HTR-8/SVneo (cell line): Measurements from ENCODE around the gene SLC4A5.
A peak's percentile ranks its signal among the peaks of the same experiment; 100 is the strongest.

Experiments used
- DNase-seq: peaks from one replicate; pipeline ENCODE4 v3.0.0; 2011; ENCODE audit warnings: low spot score, mixed read lengths; ENCODE audit not compliant: insufficient read length
- FAIRE-seq: peaks from 2 replicates; lab custom pipeline; 2011; peaks lifted over from hg19 to GRCh38; lab: Jason Lieb, UNC

Gene SLC4A5

GRCh38 chr2:74181739-74182138 lies 161.5 kb downstream of the SLC4A5 start:
- DNase-seq = no peak
- no peak for FAIRE-seq

- DNase-seq (no peak), FAIRE-seq (no peak)
These were observed 164.0 kb downstream of the SLC4A5 start for GRCh38 chr2:74179063-74179865.

- DNase-seq = peak; percentile 97
- FAIRE-seq = peak; percentile 92
These were observed 164.8 kb downstream of the SLC4A5 start, which contains the start of gene MOB1A for GRCh38 chr2:74178211-74179062. TSS of gene MOB1A (minus strand) at chr2:74178879. CDS start at chr2:74178674, 205 bp downstream.

GRCh38 chr2:74177696-74178095 lies 165.5 kb downstream of the SLC4A5 start:
- DNase-seq = no peak
- FAIRE-seq = no peak

- no peak for FAIRE-seq
These were observed 168.3 kb downstream of the SLC4A5 start for GRCh38 chr2:74174909-74175308.

GRCh38 chr2:74168739-74169138 lies 174.5 kb downstream of the SLC4A5 start:
- DNase-seq (no peak), FAIRE-seq (no peak)

More at GRCh38 chr2:74174909-74175308, 168.3 kb downstream of the SLC4A5 start:
- no peak for DNase-seq
